RKO (cell line): Measurements from ENCODE around the gene ZFP36.

Experiments
- DNase-seq: peaks from one replicate; pipeline ENCODE4 v3.0.0-alpha.2; 2016; ENCODE audit warnings: low spot score

The ZFP36 gene

DNA sequence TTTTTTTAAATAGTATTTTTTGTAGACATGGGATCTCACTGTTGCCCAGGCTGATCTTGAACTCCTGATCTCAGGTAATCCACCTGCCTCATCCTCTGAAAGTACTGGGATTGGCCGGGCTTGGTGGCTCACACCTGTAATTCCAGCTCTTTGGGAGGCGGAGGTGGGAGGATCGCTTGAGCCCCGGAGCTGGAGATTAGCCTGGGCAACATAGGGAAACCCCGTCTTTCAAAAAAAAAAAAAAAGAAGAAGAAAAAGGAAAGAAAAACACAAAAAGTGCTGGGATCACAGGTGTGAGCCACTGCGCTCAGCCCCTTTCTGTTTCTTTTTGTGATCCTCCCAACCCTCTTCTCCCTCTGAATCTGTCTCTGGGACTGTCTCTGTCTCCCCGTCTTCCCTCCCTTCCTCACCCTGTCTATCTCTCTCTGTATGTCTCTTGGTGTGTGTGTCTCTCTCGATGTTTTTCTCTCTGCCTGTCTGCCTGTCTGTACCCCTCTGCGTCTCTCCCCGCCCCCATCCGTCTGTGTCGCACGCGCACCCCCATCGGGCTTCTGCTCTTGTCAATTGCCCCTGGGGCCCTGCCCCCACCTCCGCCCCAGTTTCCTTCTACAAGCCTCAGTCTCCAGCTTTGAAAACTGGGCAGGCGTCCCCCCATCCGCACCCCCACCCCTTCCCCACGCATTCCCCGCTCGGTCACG is 540 bp upstream of the ZFP36 start:
- DNase-seq, result peak; percentile 70

DNA sequence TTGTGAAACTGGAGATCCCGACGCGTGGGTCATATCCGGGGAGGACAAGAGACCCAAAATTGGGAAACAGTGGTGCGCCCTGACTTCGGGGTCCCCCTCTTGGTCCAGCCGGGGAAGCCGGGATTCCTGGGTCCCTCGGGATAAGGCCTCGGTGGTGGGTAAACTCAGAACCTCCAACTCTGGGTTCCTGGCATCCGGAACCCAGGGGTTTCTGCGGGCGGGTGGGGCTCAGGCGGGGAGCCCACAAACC is 688 bp downstream of the ZFP36 start:
- no peak for DNase-seq

DNA sequence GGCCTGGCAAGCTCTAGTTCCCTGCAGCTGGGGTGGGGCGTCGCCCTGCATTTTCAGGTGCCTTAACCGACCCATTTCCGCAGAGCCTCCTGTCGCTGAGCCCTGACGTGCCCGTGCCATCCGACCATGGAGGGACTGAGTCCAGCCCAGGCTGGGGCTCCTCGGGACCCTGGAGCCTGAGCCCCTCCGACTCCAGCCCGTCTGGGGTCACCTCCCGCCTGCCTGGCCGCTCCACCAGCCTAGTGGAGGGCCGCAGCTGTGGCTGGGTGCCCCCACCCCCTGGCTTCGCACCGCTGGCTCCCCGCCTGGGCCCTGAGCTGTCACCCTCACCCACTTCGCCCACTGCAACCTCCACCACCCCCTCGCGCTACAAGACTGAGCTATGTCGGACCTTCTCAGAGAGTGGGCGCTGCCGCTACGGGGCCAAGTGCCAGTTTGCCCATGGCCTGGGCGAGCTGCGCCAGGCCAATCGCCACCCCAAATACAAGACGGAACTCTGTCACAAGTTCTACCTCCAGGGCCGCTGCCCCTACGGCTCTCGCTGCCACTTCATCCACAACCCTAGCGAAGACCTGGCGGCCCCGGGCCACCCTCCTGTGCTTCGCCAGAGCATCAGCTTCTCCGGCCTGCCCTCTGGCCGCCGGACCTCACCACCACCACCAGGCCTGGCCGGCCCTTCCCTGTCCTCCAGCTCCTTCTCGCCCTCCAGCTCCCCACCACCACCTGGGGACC is 1.2 kb downstream of the ZFP36 start:
- peak; percentile 58 for DNase-seq

DNA sequence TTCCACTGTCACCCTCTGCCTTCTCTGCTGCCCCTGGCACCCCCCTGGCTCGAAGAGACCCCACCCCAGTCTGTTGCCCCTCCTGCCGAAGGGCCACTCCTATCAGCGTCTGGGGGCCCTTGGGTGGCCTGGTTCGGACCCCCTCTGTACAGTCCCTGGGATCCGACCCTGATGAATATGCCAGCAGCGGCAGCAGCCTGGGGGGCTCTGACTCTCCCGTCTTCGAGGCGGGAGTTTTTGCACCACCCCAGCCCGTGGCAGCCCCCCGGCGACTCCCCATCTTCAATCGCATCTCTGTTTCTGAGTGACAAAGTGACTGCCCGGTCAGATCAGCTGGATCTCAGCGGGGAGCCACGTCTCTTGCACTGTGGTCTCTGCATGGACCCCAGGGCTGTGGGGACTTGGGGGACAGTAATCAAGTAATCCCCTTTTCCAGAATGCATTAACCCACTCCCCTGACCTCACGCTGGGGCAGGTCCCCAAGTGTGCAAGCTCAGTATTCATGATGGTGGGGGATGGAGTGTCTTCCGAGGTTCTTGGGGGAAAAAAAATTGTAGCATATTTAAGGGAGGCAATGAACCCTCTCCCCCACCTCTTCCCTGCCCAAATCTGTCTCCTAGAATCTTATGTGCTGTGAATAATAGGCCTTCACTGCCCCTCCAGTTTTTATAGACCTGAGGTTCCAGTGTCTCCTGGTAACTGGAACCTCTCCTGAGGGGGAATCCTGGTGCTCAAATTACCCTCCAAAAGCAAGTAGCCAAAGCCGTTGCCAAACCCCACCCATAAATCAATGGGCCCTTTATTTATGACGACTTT is 2.0 kb downstream of the ZFP36 start:
- DNase-seq, result peak; percentile 75

DNA sequence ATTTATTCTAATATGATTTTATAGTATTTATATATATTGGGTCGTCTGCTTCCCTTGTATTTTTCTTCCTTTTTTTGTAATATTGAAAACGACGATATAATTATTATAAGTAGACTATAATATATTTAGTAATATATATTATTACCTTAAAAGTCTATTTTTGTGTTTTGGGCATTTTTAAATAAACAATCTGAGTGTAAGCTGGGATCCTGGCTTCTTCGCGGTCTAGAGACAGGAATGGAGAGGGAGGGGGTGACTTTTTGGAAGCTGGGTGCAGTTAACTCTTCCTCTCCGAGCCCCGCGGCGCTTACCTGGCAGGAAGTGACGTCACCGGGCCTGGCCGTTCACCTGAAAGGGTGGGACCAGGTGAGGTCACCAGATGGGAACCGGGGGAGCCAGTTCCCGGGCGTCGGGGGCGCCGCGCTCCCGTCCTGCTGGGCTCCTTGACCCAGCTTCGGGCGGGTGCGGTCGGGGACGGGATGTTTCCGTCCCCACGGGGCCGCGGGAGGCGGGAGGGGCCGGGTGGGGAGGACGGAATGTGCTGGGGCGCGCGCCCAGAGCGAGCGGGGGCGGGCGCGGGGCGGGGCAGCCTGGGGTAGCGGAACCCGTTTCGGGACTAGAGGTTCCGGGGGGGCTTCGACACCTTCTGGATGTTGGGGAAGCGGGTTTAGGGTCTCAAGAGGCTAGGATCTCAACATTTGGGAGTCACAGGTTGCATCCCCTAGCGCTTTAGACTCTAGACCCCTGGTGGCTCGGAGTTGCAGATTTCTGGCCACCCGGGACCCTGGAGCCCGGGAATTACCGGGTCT is 2.8 kb downstream of the ZFP36 start:
- DNase-seq, result peak; percentile 69

DNA sequence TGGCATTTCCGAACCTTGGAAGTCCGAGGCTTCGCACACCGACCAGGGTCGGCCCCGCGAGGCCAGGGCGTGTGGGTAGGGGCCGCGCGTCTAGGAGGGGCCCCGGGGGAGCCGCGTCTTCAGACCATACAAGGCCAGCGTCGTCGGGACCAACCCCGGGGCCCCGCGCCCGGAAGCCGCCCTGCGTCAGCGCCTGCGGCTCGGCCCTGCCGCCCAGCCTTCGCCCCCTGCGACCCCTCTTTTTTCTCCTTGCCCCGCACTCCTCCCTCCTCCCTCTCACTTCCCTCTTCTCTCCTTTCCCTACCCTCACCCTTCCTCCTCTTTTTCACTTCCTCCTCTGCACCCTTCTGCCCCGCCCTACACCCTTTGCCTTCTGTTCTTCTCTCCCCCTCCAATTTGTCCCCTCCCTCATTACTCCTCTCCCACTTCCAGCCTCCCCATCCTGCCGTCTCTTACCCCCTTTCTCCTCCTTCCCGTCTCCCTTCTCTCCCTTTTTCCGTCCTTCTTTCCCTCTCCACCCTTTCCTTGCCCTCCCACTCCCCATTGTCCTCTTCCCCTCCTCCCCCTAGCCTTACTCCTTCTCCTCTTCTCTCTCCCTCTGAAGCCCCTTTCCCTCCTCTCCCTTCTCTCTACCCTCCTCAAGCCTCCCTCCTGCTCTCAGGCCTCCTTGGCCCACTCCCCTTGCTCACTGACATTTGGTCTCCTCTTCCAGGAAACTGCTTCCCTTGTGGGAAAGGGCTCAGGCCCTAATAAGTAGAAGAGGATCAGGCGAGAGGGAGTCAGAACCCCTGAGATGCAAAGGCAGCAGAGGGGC is 3.6 kb downstream of the ZFP36 start:
- DNase-seq, result peak; percentile 61

DNA sequence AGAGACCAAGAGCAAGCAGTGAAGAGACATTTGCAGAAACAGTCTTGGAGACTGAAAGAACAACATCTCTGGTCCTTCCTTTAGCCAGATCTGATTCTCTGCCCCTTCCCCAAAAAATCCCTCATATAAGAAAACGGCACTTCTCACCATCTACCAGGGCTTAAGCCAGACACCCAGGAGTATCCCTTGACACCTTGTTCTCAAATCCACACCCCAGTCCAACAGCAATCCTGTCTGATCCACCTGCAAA is 4.1 kb downstream of the ZFP36 start:
- DNase-seq, result no peak

DNA sequence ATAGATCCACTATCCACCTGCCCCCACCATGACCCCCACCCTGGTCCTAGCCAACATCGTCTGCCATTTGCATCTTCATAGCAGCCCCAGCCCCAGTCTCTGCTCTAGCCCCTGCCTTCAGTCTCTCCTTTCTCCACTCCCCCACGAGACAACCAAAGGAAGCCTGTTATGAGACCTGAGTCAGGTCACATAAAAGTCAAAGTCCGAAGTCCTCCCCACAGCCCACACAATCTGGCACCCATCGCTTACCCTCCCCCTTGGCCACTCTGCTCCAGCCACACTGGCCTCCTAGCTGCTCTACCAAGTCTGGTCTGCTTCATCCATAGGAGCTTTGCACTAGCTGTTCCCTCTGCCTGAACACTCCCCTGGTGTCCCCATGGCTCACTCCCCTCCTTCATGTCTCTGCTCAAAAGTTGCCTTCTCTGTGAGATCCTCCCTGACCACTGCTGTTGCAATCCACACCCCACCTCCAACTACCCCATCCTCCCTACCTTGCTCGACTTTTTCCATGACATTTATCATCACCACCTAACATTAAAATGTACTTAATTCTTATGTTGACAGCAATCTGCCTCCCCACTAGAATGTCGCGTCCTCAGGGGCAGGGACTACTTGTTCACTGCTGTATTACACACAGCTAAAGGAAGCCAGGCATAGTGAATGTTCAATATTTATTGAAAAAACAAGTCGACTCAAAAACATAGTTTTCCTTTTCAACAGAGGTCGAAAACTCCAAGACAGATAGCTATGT is 4.6 kb downstream of the ZFP36 start:
- DNase-seq, result peak; percentile 67

DNA sequence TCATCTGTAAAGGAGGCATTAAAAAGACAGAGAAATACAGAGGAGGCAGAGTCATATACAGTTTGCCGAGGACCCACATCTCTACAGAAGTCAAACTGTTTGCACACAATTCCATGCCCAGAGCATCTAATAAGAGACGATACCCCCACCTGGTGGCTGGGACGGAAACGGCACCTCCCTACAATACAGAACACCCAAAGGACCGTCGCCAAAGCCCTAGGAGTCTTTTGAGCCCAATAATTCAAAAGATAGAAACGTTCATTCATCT is 5.1 kb downstream of the ZFP36 start:
- DNase-seq, result peak; percentile 93

DNA sequence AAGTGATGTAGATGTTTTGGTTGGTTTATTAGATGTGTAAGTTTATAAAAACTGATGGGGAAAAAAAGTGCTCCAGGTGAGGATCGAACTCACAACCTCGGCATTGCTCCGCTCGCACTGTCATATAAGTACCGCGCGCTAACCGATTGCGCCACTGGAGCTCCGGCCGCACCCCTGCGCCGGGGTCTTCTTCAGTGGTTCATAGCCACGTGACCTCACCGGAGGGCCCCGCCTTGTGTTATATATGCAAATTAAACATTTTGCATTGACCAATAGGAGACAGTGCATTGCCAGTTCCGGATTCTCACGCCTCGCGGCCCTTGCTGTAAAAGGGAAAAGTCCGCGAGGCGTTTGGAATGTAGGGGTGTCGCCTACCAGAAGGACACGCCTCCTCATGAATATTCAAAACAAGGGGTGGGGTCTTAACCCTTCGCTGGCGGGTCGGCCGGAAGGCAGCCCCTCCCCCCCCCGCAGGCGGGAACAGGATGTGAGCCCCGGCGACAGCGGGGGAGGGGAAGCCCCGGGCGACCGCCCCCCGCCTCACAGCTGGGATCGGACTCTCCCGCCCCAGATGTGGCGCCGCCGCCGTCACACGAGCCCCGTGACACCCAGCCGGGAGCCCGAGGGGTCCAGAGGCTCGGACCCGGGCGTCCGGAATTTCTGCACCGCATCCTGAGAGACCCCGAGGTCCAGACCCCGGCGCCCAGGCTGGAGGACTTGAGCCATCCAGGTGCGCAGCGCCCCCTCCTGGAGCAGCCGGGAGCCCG is 5.6 kb downstream of the ZFP36 start, which contains the start of gene PLEKHG2:
PLEKHG2 (plus strand) TSS at position 570 of the 767 bp plus-strand sequence. CDS start 1,418 bp downstream, outside the sequence.
- DNase-seq, result peak; percentile 99

DNA sequence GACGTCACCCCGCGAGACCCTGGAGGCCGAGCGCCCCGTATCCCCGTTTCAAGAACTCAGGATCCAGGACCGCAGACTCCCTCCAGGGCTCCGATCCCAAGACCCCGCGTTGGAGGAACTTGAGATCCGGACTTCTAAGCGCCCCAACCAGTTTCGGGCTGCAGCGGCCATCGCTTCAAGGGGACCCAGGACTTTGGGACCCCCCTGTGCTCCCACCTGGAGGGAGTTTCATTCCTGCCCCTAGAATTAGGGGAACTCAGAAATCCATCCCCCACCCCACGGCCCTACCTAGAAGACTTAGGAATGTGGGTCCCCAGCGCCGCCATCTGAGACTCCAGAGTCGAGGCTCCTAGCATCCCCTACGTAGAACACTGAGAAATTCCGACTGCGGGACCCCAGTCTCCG is 6.2 kb downstream of the ZFP36 start:
- no peak for DNase-seq

DNA sequence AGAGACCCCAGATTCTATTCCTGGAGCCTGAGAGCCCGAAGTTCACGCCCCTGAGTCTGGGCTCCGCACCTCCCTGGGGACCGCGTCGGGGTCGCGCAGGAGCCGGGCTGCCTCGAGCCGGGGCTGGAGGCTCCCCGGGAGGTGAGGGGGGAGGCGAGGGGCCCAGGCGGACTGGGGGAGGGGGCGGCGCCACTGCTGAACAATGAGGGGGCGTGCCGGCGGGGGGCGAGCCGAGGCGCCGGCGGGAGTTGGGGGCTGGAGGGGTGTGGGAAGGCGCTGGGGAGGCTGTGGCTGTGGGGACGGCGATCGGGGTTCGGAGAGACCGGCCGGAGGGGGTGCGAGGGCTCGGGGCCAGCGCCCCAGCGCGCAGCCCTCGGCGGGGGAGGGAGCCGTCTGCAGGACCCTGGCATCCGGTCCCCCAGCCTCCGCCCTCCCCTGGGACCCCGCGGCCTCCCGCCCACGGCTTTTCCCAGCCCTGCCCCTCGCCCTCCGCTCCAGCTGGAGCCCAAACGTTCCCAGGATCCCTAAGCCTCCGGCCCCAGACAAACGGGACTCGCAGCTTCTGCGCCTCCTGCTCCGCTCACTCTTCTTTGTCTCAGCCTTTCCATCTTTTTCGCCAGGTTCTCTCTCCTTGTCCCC is 6.7 kb downstream of the ZFP36 start:
- peak; percentile 55 for DNase-seq

DNA sequence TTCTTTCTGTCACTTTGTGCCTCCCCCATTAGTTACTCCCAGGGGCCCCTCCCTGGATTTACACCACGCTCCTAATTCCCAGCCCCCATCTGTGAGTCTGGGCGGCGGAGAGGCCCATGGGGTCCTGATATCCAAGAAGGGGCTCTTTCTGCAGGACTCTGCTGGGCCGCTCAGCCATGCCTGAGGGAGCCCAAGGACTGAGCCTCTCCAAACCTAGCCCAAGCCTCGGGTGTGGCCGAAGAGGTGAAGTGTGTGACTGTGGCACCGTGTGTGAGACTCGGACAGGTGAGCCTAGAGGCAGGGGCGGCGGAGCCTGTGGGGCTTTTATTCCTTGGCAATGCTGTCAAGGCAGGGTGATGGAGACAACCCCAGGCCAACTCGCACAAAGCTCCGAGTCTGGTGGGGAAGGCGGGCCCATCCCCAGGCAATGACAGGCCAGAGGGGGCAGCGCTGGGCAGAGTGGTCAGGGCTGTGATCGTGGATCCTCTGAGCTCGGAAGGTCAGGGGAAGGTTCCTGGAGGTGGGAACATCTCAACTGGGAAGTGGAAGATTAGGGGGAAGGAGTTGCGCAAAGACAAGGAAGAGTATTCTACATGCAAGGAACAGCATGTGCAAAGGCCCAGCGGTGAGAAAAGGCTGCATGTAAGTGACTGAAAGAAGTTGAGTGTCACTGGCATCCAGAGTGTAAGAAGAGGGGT is 7.4 kb downstream of the ZFP36 start:
- no peak for DNase-seq

DNA sequence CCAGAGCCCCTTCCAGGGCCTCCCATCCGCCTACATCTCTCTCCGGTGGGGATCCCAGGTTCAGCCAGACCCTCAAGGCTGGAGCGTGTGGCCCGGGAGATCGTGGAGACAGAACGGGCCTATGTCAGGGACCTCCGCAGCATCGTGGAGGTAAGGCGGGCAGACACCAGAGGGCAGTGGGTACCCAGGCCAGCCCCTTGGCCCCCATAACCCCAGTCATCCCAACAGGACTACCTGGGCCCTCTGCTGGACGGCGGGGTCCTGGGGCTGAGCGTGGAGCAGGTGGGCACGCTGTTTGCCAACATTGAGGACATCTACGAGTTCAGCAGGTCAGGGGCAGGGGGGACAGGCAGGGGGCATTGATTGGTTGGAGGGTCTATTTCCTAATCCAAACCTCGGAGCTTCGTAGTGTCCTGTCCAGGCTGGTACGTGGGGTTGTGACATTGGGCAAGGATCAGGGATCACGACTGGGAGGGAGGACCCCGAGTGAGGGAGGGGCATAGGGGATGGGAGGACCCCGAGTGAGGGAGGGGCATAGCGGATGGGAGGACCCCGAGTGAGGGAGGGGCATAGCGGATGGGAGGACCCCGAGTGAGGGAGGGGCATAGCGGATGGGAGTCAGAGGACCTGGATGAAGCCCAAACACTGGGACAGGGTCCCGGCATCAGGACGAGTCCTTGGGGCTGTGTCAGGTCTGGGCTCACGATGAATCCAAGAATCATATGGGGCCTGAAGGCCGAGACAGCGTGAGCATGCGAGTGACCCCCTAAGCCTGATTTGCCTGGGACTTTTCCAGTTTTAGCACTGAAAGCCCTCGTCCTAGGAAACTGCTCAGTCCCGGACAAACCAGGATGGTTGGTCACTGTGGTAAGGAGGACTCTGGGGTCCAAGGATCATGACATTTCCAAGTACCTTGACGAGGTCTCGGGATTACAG is 8.7 kb downstream of the ZFP36 start:
- no peak for DNase-seq

DNA sequence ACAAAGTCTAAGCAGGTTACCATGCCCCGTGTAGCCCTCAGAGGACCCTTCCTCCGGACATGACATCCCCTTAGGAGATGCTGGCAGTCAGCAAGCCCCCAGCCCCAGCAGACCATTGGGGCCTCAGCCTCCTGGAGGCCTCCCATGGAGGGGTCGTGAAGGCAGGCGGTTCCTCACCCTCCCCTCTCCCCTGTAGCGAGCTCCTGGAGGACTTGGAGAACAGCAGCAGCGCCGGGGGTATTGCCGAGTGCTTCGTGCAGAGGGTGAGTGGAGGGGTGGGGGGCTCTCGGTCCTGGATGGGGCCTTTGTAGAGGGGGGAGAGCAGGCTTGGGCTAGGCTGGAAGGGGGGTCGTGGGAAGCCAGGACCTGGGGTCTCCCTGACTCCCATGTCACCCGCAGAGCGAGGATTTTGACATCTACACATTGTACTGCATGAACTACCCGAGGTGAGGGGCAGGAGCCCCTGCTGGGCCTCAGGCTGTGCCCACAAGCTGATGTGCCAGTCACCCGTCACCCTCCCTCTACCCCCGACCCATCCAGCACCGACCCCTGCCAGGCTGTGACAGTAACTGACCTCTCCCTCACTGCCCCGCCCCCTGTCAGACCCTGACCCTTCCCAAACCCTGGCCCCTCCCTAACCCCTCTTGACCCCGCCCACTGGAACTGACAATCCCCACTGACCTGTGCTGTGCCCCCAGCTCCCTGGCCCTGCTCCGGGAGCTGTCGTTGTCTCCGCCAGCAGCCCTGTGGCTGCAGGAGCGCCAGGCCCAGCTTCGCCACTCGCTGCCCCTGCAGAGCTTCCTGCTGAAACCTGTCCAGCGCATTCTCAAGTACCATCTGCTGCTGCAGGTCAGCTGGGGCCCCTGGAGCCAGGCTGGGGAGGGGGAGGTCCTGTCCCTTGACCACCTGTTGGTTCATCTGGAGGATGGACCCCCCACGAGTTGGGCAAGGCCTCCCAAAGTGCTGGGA is 9.8 kb downstream of the ZFP36 start:
- DNase-seq, result no peak

DNA sequence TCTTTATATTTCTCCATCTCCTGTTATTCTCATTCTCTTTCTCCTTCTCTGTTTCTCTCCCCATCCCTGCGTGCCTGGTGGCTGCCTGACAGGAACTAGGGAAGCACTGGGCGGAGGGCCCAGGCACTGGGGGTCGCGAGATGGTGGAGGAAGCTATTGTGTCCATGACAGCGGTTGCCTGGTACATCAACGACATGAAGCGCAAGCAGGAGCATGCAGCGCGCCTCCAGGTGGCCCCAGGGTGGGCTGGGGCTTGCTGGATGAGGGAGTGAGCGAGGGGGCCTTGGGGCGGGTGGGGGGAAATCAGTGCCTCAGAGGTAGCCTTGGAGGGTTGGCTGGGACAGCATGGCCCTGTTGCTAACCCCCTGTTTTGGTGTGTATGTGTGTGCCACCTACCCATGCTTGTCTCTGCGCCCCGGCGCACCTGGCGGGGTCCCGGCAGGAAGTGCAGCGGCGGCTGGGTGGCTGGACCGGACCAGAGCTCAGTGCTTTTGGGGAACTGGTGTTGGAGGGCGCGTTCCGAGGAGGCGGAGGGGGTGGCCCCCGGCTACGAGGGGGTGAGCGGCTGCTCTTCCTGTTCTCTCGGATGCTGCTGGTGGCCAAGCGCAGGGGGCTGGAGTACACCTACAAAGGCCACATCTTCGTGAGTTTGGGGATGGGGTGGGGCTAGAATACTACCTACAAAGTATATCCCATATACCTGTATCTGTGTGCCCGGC is 11.0 kb downstream of the ZFP36 start:
- no peak for DNase-seq
